Stimulated activated CD8-positive, alpha-beta memory T cell treated with anti-CD3 and anti-CD28 coated beads, Interleukin-12 subunit alpha, Interleukin-12 subunit beta, amount 100 ng/mL, for 4 hours (primary cell): ENCODE measurements around the gene TLR6.

Experiments used
- DNase-seq: peaks from one replicate; pipeline ENCODE4 v3.0.0-alpha.2; 2020; ENCODE audit warnings: low read depth

The TLR6 gene

DNA sequence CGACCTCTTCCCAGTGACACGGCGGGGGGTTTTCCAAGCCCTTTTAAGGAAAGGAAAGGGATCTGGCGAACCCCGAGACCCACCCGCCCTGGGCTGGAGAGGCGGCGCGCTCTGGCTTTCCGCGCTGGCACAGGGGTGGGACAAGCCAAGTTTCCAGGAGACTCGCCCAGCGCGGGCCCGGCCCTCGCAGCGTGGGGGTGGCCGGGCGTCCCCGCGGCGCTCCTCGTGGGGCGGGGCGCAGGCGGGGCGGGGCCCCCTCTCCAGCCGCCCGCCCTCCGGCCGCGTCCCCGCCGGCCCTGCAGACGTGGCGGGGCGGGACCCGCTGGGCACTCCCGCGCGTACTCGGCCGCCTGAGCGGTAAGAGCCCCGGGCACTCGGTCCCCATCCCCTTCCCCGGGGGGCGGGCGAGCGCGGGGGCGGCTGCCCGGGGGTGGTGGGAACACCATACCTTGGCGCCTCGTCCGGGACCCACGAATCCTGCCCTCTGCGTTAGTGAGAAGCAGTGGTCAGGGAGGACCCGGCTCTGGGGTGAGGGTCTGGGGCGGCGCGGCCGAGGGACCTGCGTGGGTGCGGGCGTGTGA lies 11.0 kb upstream of the TLR6 start, which contains the start of gene FAM114A1:
Gene FAM114A1, plus strand, starts transcription at position 329 of the 581 bp plus-strand sequence. CDS start 10,273 bp downstream, outside the sequence.
- no peak for DNase-seq

DNA sequence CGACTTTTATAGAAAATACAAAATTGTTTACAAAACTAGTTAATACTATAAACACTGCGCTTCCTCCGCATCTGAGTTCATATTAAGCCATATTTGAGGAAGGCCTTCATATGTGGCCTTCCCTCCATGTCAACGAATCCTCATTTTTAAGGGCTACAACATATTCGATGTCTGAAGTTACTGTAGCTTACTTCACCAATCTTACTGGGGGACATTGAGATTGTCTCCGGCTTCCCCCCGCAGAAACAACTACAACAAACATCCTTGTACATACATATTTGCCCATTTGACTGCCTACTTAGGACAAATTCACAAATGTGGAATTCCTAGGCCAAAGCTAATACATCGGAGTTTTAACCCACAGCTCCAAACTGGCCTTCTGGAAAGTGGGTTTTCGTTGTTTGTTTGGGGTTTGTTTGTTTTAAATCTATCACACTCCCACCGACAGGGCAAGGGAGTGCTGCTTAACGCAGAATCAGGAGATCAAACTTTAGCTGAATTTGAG lies 10.4 kb upstream of the TLR6 start:
- no peak for DNase-seq

DNA sequence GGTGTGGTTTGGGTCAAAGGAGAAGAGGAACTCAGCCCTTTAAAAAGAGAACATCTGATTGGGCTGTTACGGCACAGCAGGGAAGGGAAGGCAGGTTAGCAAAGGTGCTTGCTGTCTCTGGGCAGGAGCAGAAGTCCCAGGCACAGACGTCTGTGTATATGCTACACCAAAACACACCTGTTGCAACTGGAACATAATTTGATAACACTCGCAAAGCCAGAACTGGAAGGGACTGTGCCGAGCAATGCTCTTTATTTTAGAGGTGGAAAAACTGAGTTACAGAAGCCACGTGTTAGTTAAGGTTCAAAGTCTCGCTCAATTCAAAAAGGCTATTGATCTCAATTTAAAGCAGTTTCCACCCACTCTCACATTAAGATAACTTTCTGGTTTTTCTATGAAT lies 8.8 kb upstream of the TLR6 start:
- DNase-seq, result no peak

DNA sequence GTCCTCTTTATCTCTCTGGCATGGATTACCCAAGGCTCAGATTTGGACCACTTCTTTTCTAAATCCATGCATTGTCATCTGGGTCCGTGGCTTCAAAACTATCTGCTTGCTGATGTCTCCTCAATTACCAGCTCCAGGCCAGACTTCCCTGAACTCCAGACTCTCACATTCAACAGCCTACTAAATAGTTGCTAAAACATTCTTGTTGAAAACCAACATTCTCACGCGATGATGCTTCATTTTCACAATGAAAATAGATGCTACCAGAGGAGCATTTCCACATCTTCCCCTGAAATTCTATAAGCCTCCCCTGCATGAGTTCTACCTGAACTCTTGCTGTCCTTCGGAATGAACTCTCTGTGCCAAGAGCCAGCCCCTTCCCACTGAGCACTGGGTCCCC lies 5.2 kb upstream of the TLR6 start:
- DNase-seq, result no peak

GRCh38 chr4:38860788-38861424 lies 4.3 kb upstream of the TLR6 start:
- DNase-seq, result peak; percentile 24

DNA sequence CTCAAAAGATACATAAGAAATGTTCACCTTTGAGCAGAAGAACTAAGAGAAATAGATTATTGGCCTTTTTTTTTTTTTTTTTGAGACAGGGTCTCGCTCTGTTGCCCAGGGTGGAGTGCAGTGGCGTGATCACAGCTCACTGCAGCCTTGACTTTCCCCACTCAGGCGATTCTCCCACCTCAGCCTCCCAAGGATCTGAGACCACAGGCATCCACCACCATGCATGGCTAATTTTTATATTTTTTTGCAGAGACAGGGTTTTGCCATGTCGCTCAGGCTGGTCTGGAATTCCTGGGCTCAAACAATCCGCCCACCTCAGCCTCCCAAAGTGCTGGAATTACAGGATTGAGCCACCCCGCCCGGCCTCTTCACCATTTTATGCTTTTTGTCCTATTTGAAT lies 2.9 kb upstream of the TLR6 start:
- DNase-seq, result no peak

- no peak for DNase-seq
Measured at GRCh38 chr4:38858097-38858420, 1.4 kb upstream of the TLR6 start.

DNA sequence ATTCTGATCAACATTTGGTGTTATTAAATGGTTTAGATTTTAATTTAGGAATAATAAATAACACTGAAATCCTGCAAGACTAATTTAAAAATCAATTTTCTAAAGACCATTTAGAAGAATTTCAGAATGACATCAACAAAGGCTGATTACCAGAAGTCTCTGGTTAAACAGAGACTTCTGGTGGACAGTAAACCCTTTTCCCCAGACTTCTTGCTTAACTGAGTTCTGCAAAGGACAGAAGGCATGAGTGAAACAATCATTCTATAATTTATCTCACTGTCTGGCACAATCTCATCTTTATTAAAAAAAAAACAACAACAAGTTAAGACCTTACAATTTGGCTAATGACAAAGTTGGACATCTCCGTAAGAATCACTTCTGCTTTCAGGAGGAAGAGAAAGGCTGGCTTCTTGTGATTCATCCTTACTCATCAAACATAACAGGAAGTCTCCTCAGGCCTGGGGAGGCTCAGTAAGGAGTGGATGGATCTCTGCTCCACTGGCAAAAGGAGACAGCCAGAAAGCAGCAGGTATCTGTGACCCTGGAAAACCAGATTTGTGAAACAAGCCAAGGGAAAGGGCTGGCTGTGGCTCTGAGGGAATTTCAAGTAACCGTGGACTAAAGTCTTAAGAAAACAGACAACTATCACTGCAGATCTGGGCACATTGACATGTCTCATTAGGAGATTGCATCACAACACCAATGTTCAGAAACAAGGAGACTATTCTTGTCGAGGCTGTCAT lies 908 bp upstream of the TLR6 start:
- peak; percentile 6 for DNase-seq

DNA sequence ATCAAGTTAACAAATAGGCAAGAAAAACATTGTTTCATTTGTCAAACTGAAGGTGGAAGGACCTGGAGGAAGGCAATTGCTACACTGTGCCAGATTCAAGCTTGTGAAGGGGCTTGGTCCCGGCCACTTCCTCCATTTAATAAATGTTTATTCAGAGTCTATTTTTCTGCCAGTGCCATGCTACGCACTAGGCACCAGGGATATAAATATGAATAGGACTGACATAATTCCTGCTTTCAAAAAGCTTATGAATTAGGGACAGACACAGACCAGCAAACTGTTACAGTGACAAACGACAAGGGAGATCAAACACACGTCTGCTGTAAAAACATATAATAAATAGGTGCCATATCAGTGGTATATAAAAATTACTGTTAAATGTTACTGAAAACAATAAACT lies 571 bp downstream of the TLR6 start:
- no peak for DNase-seq

DNA sequence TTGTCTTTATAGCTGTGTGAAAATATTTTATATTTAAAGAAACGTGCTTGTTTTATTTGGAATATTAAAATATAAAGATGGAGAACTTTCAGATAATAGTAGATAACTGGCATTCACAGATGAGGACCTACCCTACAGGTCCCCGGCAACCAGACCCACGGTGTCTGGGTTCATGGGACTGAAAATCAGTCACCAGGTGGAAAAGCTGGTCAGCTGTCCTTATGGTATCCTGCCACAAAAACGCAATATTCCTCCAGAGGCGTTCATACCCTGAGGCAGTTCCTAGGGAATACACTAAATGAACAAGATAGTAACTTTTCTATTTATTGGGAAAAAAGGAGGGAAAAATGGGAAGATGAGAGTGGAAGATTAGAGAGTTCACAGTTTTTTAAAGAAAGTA lies 1.2 kb downstream of the TLR6 start:
- no peak for DNase-seq

DNA sequence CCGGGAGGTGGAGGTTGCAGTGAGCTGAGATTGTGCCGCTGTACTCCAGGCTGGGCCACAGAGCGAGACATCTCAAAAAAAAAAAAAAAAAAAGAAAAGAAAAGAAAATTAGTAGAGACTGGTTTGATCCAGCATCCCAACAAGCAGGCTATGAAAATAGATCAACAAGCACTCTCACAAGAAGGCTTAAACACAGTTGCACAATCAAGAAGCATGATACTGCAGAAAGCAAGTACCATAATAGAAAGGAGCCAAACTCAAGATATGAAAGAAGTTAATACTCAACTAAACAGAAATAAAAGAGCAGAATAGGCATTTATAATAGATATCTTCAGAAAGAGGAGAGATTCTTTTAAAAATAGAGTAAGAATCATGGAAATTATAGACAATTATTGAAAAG lies 10.6 kb downstream of the TLR6 start:
- DNase-seq, result no peak

DNA sequence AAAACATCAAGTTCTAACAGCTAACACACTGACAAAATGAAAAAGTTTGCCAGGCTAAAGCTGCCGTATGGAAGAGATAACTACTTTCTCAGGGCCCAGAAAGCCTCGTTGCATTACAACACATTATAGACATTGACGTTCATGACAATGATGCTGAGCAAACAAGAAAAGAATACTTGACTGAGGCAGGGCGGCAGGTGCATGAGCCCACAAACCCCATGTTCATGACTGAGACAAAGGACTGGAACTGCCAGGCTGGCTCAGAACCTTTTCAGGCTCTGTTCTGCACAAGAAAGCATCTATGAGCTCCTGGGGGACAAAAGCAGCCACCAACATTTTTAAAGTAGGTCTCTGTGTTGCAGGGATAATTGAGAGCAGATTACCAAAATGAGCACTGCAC lies 13.6 kb downstream of the TLR6 start:
- DNase-seq, result no peak

DNA sequence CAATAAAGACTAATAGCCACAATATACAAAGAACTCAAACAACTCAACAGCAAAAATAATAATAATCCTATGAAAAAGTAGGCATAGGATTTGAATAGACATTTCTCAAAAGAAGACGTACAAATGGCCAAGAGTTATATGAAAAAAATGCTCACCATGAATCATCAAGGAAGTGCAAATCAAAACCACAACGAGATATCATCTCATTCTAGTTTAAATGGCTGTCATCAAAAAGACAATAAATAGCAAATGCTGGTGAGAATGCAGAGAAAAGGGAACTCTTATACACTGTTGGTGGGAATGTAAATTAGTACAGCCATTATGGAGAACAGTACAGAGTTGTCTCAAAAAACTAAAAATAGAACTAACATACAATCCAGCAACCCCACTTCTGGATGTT lies 18.8 kb downstream of the TLR6 start:
- no peak for DNase-seq

DNA sequence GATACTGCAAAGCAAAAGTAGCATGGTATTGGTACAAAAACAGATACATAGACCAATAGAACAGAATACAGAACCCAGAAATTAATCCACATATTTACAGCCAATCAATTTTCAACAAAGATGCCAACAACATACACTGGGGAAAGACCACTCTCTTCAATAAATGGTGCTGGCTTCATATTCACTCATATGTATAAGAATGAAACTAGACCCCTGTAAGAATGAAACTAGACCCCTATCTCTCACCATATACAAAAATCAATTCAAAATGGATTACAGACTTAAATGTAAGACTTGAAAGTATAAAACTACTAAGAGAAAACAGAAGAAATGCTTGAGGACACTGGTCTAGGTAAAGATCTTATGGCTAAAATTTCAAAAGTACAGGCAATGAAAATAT lies 19.3 kb downstream of the TLR6 start:
- DNase-seq, result no peak

DNA sequence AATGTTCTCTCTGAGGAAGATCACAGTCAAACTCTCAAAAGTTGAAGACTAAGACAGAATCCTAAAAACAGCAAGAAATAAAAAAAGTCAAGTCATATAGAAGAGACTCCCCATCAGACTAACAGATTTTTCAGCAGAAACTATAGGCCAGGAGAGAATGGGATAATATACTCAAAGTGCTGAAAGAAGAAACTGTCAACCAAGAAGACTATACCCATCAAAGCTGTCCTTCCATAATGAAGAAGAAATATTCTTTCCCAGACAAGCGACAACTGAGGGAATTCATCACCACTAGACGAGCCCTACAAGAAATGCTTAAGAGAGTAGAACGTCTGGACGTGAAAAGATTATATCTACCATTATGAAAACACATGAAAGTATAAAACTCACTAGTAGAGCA lies 22.0 kb downstream of the TLR6 start:
- DNase-seq, result no peak

DNA sequence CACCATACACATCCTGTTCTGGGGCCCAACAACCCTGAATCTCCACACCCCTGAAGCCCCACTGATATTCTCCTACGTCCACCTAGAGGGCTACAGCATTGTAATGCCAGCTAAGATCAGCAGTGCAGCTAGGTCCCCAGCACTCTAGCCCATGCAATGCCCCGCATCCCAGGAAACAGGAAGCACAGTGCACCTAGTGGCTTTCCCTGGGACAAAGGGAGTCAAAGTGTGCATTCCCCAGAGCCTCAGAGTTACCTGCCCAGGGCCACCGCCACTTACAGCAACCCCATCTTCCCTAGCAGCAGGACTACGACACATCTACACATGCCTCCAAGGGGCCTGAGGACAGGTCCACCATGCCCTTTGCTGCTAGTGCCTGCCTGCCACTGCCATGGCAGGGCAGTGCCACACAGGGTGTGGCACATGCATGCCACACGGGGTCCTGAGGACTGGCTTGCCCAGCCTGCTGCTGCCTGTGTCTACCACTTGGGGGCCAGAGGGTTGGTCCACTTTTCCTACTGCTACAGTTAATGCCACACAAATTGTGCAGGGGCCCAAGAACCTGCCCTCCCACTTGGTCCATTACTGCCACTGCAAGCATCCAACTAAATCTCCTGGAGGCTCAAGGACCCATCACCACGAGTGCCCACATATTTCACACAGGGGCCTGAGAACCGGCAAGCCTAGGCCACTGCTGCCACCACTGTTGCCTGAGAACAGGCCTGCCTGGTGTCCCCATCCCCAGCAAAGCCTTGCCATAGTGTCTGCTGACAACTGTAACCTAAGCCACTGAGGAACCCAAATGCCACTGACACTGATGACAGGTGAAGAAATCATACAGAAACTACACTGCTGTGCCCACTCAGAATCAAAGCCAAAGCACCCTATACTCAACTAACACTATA lies 23.7 kb downstream of the TLR6 start:
- no peak for DNase-seq

DNA sequence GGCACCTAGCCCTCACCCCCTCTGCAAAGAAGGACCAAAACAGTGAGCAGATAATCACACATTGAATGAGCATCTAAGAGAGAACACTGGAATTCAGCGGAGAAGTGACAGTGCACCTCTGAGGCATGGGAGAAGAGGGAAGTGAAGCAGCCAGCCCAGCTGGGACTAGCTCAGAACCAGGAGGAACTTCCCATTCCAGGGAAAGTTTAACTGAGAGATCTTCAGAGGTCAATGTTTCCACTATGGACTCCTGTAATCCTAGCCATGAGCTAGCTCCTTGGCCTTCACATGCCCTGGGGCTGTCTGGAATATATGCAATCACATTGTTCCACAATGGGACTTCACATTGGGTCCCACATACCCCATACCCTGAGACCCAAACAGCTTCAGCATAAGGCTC lies 24.4 kb downstream of the TLR6 start:
- DNase-seq, result no peak

DNA sequence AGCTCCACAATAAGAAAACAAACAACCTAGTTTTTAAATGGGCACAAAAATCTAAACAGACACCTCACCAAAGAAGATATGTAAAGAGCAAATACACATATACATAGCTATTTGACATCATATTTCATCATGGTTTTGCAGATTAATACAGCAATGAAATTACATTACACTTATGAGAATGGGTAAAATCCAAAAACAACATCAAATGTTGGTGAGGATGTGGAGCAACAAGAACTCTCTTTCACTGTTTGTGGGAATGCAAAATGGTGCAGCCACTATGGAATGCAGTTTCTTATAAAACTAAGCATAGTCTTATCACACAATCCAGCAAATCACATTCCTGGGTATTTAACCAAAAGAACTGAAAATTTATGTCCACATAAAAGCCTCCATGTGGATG lies 25.0 kb downstream of the TLR6 start:
- DNase-seq, result no peak

DNA sequence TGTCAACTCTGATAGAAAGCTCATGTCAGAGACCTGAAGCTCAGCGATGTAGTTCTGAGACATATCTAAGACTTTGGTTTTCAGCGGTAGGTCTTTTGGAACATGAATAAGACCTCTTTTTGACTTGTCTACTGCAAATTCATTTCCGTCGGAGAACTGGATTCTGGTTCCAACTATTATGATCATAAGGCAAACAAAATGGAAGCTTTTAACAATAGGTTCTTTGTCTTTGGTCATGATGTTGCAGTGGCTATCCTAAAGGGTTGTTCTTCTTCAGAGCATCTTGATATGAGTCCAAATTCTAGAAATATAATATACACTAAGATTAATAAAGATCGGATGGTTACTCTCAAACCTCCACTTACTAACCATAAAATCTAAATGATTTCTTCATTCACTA lies 27.4 kb downstream of the TLR6 start:
- no peak for DNase-seq

DNA sequence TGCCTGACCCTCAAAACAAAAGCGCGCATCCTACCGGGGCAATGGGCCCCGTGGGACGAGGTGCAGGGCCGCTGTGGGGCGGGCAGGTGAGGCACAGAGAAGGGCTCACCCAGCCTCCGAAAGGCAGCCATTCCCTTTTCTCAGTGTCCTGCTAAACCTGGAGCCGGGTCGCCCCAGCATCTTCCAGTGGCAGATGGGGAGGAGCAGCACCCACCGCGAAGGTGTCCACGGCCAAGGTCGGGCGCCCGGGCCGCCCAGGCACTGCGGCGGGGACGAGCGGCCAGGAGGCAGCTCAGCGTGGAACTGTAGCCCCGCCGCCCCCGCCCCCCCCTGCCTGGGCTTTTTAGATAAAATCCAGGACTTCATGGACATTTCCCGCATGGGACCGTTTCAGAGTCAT lies 32.9 kb downstream of the TLR6 start:
- no peak for DNase-seq

DNA sequence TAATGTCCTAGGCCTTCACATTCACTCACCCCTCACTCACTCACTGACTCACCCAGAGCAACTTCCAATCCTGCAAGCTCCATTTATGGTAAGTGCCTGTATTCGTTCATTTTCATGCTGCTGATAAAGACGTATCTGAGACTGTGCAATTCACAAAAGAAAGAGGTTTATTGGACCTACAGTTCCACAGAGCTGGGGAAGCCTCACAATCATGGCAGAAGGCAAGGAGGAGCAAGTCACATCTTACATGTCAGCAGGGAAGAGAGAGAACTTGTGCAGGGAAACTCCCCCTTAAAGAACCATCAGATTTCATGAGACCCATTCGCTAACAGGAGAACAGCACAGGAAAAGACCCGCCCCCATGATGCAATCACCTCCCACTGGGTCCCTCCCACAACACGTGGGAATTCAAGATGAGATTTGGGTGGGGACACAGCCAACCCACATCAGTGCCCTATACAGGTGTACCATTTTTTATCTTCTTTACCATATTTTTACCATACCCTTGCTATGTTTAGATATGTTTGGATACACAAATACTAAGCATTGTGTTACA lies 33.8 kb downstream of the TLR6 start:
- no peak for DNase-seq

DNA sequence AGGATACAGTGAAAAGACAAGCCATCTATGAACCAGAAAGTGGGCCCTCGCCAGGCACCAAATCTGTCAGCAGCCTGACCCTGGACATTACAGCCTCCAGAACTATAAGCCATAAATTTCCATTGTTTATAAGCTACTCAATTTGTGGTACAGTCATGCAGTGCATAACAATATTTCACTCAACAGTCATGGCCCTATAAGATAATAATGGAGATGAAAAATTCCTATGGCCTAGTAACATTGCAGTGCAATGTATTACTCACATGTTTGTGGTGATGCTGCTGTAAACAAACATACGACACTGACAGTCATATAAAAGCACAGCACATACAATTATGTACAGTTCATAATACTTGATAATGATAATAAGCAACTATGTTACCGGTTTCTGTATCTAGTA lies 34.9 kb downstream of the TLR6 start:
- DNase-seq, result no peak
